HTERT RPE-1 (cell line): Measurements from ENCODE around the gene ADAM8.
"Not testable (repeated sequence)": the region's sequence is repeated elsewhere in the genome, so short reads cannot be mapped to it uniquely, and the experiment has no call there.

ENCODE experiments used
- in situ Hi-C: fragments of 300-500 bp; cut with MboI; formaldehyde crosslinking; loops from 4 replicates; pipeline ENCODE4 v1.14.3; 2020; ENCODE audit warnings: low sequenced_read_pairs

The ADAM8 gene

GRCh38 chr10:133234796-133235195, 41.9 kb downstream of the ADAM8 start:
- in situ Hi-C loops = not testable (repeated sequence)

DNA sequence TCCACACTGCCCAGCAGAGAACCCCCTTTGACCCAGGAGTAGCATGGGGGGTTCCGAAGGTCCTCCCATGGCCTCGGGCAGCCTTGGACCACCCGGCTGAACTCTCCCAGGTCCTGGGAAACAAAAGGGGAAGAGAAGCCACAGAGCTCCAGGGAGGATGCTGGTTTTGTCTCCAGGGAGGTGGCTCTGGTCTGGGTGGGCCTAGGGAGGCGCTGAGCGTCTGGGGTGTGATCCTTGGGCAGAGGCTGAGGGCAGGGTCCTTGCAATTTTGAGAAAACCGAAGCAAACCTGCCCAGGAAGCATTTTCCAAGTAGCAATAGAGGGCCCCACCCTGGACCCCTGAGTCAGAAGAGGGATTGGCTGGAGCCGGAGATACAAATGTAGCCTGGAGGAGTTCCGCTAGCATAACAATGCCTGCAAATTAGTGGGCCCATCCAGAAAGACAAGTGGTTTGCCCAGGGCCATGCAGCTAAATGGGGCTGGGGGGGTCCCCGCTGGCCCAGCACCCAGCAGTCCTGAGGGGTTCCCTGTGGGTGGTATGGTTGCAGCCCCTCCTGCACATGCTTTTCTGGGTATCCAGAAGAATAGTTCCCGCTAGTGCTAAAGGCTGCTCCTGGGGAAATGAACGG, 44.6 kb downstream of the ADAM8 start:
- in situ Hi-C loops = no loop called here

- in situ Hi-C loops = no loop called here
These were observed 45.3 kb downstream of the ADAM8 start for GRCh38 chr10:133231244-133231945.

- in situ Hi-C loops = no loop called here
These were observed 46.1 kb downstream of the ADAM8 start for GRCh38 chr10:133230387-133231195.

- in situ Hi-C loops = no loop called here
These were observed 46.7 kb downstream of the ADAM8 start, which contains the start of gene UTF1 for GRCh38 chr10:133230044-133230361. UTF1 (plus strand) TSS chr10:133230217; CDS start chr10:133230289, 72 bp downstream.

DNA sequence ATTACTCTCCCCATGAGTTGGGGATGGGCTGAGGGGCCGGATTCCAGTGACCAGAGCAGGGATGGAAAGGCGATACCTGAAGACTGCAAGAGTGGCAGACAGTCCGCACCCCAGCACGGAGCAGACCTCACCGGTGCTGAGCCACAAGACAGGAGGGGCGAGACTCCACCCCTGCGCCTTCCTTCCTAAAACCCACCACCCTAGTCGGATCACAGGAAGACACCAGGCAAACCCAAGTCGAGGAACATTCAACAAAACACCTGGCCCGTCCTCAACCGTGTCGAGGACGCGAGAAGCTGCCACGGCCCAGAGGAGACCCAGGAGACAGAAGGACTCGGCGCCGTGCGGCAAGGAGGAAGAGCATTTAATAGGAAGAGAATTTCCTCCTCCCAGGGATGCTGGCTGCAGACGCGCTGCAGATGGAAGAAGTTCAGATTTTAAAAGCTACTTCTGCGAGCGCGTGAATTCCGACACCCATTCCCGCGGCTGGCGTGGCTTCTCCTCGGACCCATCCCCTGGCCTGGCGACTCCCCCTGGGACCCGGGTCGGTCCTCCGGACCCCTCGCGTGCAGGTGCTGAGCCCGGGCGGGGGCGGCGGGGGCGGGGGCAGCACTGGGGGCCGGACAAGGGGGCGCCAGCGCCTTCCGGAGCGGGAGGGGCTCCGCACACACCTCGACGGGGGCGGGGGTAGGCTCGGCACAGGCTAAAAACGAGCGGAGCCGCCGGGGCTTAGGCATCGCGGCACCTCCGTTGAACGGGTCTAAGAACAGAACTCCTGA, 47.2 kb downstream of the ADAM8 start:
- in situ Hi-C loops = no loop called here

- in situ Hi-C loops = no loop called here
These were observed 49.4 kb downstream of the ADAM8 start for GRCh38 chr10:133227256-133227655.

DNA sequence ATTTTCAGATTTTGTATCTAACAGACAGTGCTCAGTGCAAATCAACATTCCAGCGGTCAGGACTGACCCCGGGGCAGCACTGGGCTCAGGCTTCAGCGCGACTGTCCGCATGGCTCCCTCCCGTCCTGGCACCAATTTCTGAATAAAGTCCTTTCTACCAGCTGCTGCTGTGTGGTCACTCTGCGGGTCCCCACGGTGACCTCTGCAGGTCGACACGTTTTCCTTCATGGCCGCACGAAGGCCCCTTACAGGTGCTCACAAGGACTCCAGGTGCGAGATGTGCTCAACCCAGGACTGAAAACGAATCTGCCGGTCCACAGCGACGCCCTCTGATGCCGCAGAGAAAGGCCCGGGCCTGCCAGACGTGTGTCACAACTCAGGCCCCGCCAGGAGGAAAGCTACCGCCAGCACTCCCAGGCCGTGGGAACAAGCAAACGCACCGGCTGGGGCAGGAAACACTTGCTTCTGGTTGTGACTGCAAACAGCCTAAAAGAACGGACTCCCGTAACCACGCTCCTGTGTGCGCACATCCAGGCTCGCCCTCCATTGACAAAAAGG, 50.3 kb downstream of the ADAM8 start:
- in situ Hi-C loops = no loop called here

GRCh38 chr10:133225707-133226191, 50.9 kb downstream of the ADAM8 start:
- in situ Hi-C loops = no loop called here

- in situ Hi-C loops = no loop called here
These were observed 51.8 kb downstream of the ADAM8 start for GRCh38 chr10:133224756-133225372.

DNA sequence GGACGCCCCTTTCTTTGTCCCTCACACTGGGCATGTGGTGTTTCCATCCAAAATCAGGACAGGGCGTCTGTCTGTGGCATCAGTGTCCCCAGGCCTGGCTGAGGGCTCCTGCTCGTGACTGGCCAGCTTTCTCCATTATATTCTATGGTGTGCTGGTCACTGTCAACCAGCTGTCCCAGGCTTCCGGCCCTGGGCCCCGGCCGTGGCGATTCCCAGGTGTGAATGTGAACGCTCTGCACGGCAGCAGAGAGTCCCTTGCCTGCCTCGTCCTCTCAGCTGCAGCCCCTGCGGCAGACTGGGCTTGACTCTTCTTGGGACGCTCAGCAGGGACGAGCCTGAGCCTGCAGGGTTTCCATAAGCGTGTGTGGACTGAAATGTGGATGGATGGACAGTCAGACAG, 52.6 kb downstream of the ADAM8 start:
- in situ Hi-C loops = no loop called here

GRCh38 chr10:133221756-133222155, 54.9 kb downstream of the ADAM8 start:
- in situ Hi-C loops = not testable (repeated sequence)

GRCh38 chr10:133221331-133221730, 55.3 kb downstream of the ADAM8 start:
- in situ Hi-C loops = no loop called here

GRCh38 chr10:133219782-133220181, 56.9 kb downstream of the ADAM8 start:
- in situ Hi-C loops = no loop called here

DNA sequence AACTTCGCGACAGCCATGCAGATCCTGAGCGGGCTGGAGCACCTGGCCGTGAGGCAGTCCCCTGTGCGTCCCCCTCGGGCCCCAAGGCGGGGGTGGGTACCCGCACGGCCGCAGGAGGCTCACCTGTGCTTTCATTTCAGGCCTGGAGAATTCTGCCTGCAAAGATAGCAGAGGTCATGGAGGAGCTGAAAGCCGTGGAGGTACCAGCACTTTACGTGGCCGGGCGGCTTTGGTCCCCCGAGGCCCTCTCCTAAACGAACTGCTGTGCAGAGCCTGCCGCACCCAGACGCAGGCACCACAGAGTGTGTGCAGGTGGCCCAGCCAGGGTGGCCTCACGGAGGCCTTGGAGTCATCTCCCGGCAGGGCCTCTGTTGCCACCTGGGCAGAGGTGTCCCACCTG, 57.8 kb downstream of the ADAM8 start:
- in situ Hi-C loops = no loop called here

GRCh38 chr10:133217800-133218589, 58.7 kb downstream of the ADAM8 start:
- in situ Hi-C loops = no loop called here

DNA sequence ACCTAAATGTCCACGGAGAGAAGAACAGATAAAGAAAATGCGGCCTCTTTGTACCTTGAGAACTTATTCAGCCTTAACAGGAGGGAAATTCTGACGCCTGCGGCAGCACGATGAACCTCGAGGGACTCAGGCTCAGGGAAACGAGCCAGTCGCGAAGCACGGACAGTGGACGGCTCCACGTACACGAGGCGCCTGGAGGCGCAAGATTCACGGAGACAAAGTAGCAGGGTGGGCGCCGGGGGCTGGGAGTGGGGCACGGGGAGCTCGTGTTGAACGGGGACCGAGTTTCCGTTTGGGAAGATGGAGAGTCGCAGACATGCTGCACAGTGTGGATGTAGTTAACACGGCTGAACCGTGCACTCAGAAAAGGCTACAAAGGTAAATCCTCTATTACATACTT, 59.9 kb downstream of the ADAM8 start:
- in situ Hi-C loops = no loop called here

- in situ Hi-C loops = no loop called here
These were observed 61.1 kb downstream of the ADAM8 start for GRCh38 chr10:133215586-133215985.
